CD4-positive, alpha-beta T cell treated with Interleukin-6 at 100 ng/mL for 8 hours (primary cell): Measurements from ENCODE around the gene CDK3.
"Not testable (repeated sequence)": the region's sequence is repeated elsewhere in the genome, so short reads cannot be mapped to it uniquely, and the experiment has no call there.

Experiments
- DNase-seq: peaks from one replicate; pipeline ENCODE4 v3.0.0-alpha.2; 2020; ENCODE audit warnings: mixed read lengths, low spot score

CDK3 gene

DNA sequence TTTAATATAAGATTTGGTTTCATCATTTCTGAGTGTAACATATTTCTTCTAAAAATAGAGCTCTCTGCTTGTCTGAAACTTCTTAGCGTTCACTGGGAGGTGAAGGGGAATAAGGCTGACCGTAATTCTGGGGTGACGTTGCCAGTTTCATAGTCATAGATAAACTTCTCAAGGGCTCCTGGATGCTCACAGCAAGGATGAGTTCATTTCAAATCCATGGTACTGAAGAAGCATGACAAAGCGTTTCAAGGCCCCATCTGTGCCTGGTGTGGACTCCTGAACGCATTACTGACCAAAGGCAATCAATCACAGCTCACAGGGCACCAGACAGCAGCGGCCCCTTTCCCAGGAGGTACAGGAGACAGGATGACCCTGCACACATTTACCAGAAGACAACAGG is 38.5 kb downstream of the CDK3 start:
- no peak for DNase-seq

- no peak for DNase-seq
Observed at GRCh38 chr17:76040376-76040775, 39.7 kb downstream of the CDK3 start.

GRCh38 chr17:76042868-76043267 is 42.2 kb downstream of the CDK3 start:
- not testable (repeated sequence) for DNase-seq

DNA sequence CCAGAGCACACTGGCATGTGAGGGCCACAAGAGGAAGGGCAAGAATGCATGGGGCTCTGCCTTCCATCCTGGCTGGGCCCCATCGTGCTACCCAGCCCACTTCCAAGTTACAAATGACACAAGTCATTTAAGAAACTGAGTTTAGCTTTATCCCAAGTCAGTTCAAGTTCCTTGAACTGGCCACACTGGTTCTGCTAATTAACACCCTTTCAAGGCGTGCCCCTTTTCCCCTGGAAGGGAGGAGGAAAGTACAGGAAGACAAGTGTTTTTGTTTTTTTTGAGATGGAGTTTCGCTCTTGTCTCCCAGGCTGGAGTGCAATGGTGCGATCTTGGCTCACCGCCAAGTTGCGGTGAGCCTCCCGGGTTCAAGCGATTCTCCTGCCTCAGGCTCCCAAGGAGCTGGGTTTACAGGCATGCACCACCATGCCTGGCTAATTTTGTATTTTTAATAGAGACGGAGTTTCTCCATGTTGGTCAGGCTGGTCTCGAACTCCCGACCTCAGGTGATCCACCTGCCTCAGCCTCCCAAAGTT is 43.9 kb downstream of the CDK3 start:
- not testable (repeated sequence) for DNase-seq

DNA sequence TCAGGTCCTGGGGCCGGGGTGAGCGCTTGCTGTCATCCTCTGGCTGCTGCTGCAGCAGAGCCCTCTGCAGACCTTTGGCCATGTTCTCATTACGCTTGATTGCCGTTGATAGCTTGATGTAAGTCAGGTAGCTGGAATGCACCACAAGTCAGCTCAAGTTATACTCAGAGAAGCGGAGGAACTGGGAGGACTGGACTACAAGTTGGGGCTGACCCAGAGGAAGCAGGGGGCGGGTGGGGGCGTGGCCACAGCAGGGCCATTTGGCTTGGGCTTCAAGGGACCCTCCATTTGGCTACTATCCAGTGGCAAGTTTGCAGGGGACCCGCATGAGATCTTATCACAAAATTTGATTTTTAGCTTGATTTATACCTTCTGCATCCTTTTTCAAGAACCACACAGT is 45.4 kb downstream of the CDK3 start:
- DNase-seq: no peak

GRCh38 chr17:76048025-76048605 is 47.5 kb downstream of the CDK3 start:
- no peak for DNase-seq

- no peak for DNase-seq
Observed at GRCh38 chr17:76048711-76049110, 48.1 kb downstream of the CDK3 start.

DNA sequence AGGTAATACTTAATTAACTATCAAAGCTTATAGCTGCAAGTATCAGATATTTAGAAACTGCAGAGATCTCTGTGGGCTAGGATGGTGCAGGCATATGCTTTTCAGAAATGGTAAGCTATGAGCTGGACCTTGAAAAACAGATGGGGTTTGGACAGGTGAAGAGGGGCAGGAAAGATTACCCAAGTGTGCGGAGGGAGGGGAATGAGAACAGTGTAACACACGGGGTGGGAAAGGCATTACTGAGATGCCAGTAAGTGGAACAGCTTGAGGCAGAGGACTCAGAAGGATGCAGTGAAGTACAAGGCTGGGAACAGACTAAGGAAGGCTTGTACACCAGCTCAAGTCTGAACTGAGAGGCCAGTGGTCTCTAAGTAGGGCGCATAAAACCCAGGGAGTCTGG is 48.6 kb downstream of the CDK3 start:
- no peak for DNase-seq

DNA sequence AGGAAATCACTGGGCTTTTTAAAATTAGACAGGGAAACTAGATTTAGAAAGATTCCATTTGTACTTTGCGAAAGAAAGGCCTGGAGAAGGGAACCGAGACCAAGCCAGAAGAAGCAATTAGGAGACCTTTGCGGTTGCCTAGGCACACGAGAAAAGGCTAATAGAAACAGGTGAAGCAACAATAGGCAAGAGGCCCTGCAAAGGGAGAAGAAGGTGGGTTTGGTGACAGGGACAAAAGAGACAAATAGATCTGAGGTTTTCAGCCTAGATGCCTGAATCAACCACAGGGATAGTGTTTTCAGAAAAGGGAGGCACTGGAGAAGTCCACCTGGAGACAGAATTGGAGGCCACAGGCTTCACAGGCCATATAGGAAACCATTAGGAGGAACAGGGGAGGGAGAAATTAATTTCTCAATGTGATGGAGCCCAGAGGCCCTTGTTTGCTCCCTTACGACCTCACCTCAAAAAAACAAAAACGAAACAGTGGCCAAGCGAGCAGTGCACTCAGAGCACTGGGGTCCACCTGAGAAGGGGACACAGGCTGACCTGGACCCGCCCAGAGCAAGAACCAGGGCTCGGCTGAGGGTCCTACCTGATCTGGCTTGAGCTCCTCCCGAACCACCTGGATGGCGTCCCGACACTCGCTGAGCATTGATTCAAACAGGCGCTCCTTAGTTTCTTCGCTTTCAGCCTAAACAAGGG is 49.3 kb downstream of the CDK3 start:
- no peak for DNase-seq

- DNase-seq: no peak
Observed at GRCh38 chr17:76050538-76051467, 50.1 kb downstream of the CDK3 start.

DNA sequence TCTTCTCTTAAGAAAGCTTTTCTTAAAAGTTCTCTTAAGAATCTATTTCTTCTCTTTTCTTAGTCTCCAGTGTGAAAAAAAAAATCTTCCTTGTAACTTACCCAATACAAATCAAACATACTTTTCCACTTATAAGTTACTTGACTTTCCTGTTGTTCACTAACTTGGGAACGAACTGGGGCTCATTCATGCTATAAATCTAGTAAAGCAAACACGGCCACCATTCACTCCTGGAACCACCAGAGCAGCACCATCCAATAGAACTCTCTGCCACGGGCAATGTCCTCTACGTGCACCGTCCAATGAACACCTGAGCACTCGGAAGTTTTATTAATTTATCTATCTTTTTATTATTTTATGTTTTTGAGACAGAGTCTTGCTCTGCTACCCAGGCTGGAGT is 50.9 kb downstream of the CDK3 start:
- no peak for DNase-seq

DNA sequence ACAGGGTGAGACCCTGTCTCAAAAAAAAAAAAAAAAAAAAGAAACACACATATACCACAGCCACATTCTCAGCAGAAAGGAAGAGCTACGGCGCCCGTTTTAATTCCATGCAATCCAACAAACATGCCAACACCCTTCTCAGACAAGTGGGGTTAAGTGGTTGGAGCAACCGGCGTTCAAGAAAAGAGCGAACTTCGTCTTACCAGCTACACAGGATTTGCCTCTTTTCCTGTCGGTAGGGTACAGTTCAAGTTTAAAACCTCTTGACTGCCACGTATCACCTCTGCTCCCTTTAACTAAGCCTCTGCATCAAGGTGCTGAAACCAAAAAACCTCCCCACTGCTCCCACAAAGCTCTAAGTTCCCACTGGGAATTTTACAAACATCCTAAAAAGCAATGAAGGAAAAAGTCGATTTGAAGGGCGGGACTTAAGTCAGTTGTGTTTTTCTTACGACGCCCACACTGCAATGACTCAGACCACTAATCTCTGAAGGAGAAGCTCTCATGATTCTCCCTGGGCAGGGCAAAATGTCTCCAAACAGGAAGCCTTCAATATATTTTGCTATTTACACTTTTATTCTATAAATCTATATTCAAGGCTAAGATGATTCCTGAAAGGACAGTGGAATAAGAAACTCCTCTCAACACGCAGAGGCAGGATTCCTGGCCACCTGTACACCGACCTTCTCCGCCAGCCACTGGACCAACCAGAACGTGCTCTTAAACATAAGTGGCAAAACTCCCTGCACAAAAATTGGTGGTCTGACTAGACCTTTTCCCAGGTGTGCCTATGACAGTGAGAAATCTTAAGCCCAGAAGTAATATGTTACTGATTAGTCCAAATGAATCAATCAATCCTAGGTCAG is 52.8 kb downstream of the CDK3 start:
- DNase-seq: no peak

DNA sequence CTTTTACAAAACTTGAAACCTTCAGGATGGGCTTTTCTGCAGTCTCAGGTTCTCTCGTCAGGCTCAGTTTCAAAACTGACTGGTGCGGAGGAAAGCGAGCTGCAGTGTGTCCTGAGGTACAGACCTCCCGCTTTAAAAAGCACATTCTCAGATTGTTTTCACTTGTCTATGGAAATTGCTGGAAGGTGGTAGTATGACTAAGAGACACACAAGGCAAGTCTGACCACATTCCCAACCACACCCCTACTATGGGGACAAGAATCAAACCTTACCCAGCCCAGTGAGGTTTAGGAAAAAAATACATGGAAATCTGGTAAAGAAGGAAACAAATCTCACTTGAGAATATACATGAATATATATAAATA is 53.4 kb downstream of the CDK3 start:
- DNase-seq: no peak
